GM23338 (cell line): Measurements from ENCODE around the gene TTC28. TPM values are rescaled to one million over a fixed set of nuclear protein-coding genes. Genes with fewer than 3 reads are reported as not detected.

Experiments used
- ATAC-seq: fragments of 200-7000 bp; cut with Tn5 transposase; 3 replicates; pipeline ENCODE4 v1.9.1; 2020
- DNase-seq: peaks from one replicate; pipeline ENCODE4 v3.0.0-alpha.2; 2015; ENCODE audit warnings: low spot score
- H2AFZ ChIP-seq: fragments of 200-600 bp; sonication (generic); 2 replicates; pipeline ENCODE4 v1.8.0; 2016; ENCODE audit warnings: antibody characterized with exemption, mild to moderate bottlenecking, moderate library complexity
- H3F3A ChIP-seq: fragments of 200-600 bp; sonication (generic); replicated peaks from 2 replicates; pipeline ENCODE4 v1.8.0; 2017; ENCODE audit warnings: antibody characterized with exemption, mixed run types, low read depth
- H3K27ac ChIP-seq: fragments of 200-600 bp; sonication (generic); 2 replicates; pipeline ENCODE4 v1.6.1; 2016; ENCODE audit warnings: low read depth
- H3K27me3 ChIP-seq: fragments of 200-600 bp; sonication (generic); 2 replicates; pipeline ENCODE4 v1.8.0; 2016; ENCODE audit warnings: mild to moderate bottlenecking, mixed run types, moderate library complexity; ENCODE audit not compliant: insufficient read depth
- H3K36me3 ChIP-seq: fragments of 200-600 bp; sonication (generic); 2 replicates; pipeline ENCODE4 v1.8.0; 2016; ENCODE audit warnings: mild to moderate bottlenecking; ENCODE audit not compliant: insufficient read depth
- H3K4me1 ChIP-seq: fragments of 200-600 bp; sonication (generic); 2 replicates; pipeline ENCODE4 v1.8.0; 2016; ENCODE audit warnings: mild to moderate bottlenecking, moderate library complexity; ENCODE audit not compliant: insufficient read depth
- H3K4me2 ChIP-seq: fragments of 200-600 bp; sonication (generic); 2 replicates; pipeline ENCODE4 v1.7.1; 2017; ENCODE audit warnings: mixed run types
- H3K4me3 ChIP-seq: fragments of 200-600 bp; sonication (generic); 2 replicates; pipeline ENCODE4 v1.6.1; 2016; ENCODE audit warnings: mixed run types
- H3K79me2 ChIP-seq: fragments of 200-600 bp; sonication (generic); replicated peaks from 2 replicates; pipeline ENCODE4 v1.8.0; 2017; ENCODE audit warnings: mild to moderate bottlenecking; ENCODE audit not compliant: insufficient read depth
- H3K9me2 ChIP-seq: fragments of 200-600 bp; sonication (generic); 2 replicates; pipeline ENCODE4 v1.8.0; 2017; ENCODE audit not compliant: insufficient read depth
- H4K20me1 ChIP-seq: fragments of 200-600 bp; sonication (generic); replicated peaks from 2 replicates; pipeline ENCODE4 v1.8.0; 2017; ENCODE audit warnings: mild to moderate bottlenecking; ENCODE audit not compliant: insufficient read depth
- H3K27ac Mint-ChIP-seq: 2 replicates; pipeline ENCODE4 v1.8.0; 2020; ENCODE audit warnings: inconsistent platforms, mild to moderate bottlenecking, moderate library complexity, mixed read lengths
- H3K27me3 Mint-ChIP-seq: 3 replicates; pipeline ENCODE4 v1.8.0; 2022; ENCODE audit warnings: low read depth, mild to moderate bottlenecking, moderate library complexity, mixed read lengths, inconsistent platforms; ENCODE audit not compliant: insufficient read depth, poor library complexity
- H3K36me3 Mint-ChIP-seq: 3 replicates; pipeline ENCODE4 v1.8.0; 2021; ENCODE audit warnings: low read depth, mild to moderate bottlenecking, inconsistent platforms, moderate library complexity, mixed read lengths
- H3K4me1 Mint-ChIP-seq: 3 replicates; pipeline ENCODE4 v1.8.0; 2020; ENCODE audit warnings: mild to moderate bottlenecking, inconsistent platforms, mixed read lengths
- H3K4me3 Mint-ChIP-seq: 3 replicates; pipeline ENCODE4 v1.8.0; 2021; ENCODE audit warnings: moderate library complexity, mild to moderate bottlenecking, inconsistent platforms, mixed read lengths
- H3K9me3 Mint-ChIP-seq: 3 replicates; pipeline ENCODE4 v1.8.0; 2020; ENCODE audit warnings: moderate library complexity, mild to moderate bottlenecking, inconsistent platforms, mixed read lengths
- CREB1 ChIP-seq: fragments of 250-450 bp; sonication (Bioruptor Pico); IDR thresholded peaks from 2 replicates; pipeline ENCODE4 v1.5.0; 2020; ENCODE audit warnings: low read depth, mild to moderate bottlenecking, moderate library complexity
- CTCF ChIP-seq, 2 experiments: fragments of 200-600 bp in 1 of 2; sonication (generic) in 1 of 2; conservative IDR thresholded peaks; 2 replicates each; pipeline versions ENCODE4 v1.5.1 to v1.6.1; 2016 to 2017; ENCODE audit warnings: antibody characterized with exemption in 2 of 2, low read depth in 2 of 2, mild to moderate bottlenecking in 2 of 2, moderate library complexity in 1 of 2
- EZH2 ChIP-seq: fragments of 200-600 bp; sonication (generic); IDR thresholded peaks from one replicate; pipeline ENCODE4 v1.8.0; 2017; ENCODE audit warnings: antibody characterized with exemption, mild to moderate bottlenecking, low read depth; ENCODE audit not compliant: unreplicated experiment
- EZH2phosphoT487 ChIP-seq: fragments of 200-600 bp; sonication (generic); IDR thresholded peaks from one replicate; pipeline ENCODE4 v1.8.1; 2018; ENCODE audit warnings: antibody characterized with exemption; ENCODE audit not compliant: unreplicated experiment
- JUNB ChIP-seq: IDR thresholded peaks from one replicate; pipeline ENCODE4 v1.6.1; 2016; ENCODE audit warnings: antibody characterized with exemption; ENCODE audit not compliant: unreplicated experiment
- NANOG ChIP-seq: IDR thresholded peaks from 2 replicates; pipeline ENCODE4 v1.6.1; 2016; ENCODE audit warnings: antibody characterized with exemption, borderline replicate concordance
- POLR2AphosphoS5 ChIP-seq: IDR thresholded peaks from 2 replicates; pipeline ENCODE4 v1.6.1; 2016; ENCODE audit warnings: antibody characterized with exemption, low read depth
- STAT1 ChIP-seq: IDR thresholded peaks from one replicate; pipeline ENCODE4 v1.6.1; 2016; ENCODE audit warnings: antibody characterized with exemption; ENCODE audit not compliant: unreplicated experiment
- ZNF114 ChIP-seq: fragments of 250-450 bp; sonication (Bioruptor Pico); IDR thresholded peaks from 2 replicates; pipeline ENCODE4 v1.5.0; 2020; ENCODE audit warnings: mild to moderate bottlenecking, moderate library complexity
- ZNF331 ChIP-seq: fragments of 250-450 bp; sonication (Bioruptor Pico); IDR thresholded peaks from 2 replicates; pipeline ENCODE4 v1.5.0; 2020; ENCODE audit warnings: low read depth, mild to moderate bottlenecking, moderate library complexity
- ZNF462 ChIP-seq: fragments of 250-450 bp; sonication (Bioruptor Pico); IDR thresholded peaks from 2 replicates; pipeline ENCODE4 v1.5.0; 2020; ENCODE audit warnings: mild to moderate bottlenecking, moderate library complexity
- polyA plus RNA-seq: library from polyadenylated mRNA; unstranded; fragments of >200 nt; fragmentation: Nextera tagmentation; extraction: Ambion mirVana; gene quantifications from 2 replicates; pipeline ENCODE4 v1.2.1, GENCODE V29; 2016
- total RNA-seq: library from RNA; depleted of rRNA; stranded (reverse); fragments of >200 nt; shearing (Covaris generic); gene quantifications from 2 replicates; pipeline ENCODE4 v1.2.3, GENCODE V29; 2014
- TF ChIP-seq, protein P1 (sequence below): IDR thresholded peaks from 2 replicates; pipeline ENCODE4 v1.6.1; 2016; ENCODE audit warnings: antibody characterized with exemption
- TF ChIP-seq, protein P2 (sequence below): IDR thresholded peaks from one replicate; pipeline ENCODE4 v1.6.1; 2018; ENCODE audit warnings: antibody characterized with exemption; ENCODE audit not compliant: unreplicated experiment

Gene TTC28
- total and polyA plus RNA-seq, 2 experiments from 2014 or later, result 4.5 to 16.1 TPM

- peaks cover 4% of the 10 kb centered on the region for H3K27me3 Mint-ChIP-seq
- Histone ChIP-seq H3K9me2 (no peaks in the 10 kb centered on the region), H3K4me1 (no peaks in the 10 kb centered on the region), H3K27me3 (no peaks in the 10 kb centered on the region), H3F3A (no peaks in the 10 kb centered on the region), H3K36me3 (no peaks in the 10 kb centered on the region), H2AFZ (no peak overlapping the region), H3K79me2 (no peaks in the 10 kb centered on the region), H3K27ac (no peak overlapping the region), H3K4me3 (no peak overlapping the region), H3K4me2 (no peak overlapping the region), H4K20me1 (no peaks in the 10 kb centered on the region)
- peaks cover 4% of the 10 kb centered on the region; the same call in 1 of the 3 replicates for H3K4me1 Mint-ChIP-seq
- DNase-seq, result no peak
- H3K4me3 Mint-ChIP-seq, result no peak overlapping the region
- no peaks in the 10 kb centered on the region for H3K9me3 Mint-ChIP-seq
- no peak for ATAC-seq
- TF ChIP-seq JUNB (no peak), CREB1 (CRISPR knock-in tag) (no peak), ZNF331 (CRISPR knock-in tag) (no peak), ZNF462 (CRISPR knock-in tag) (no peak), EZH2phosphoT487 (no peak), CTCF (conservative IDR thresholded peaks at IDR 0.05; ENCODE audit: low read depth in 2 of 2) (no peak), STAT1 (no peak), ZNF114 (CRISPR knock-in tag) (no peak), NANOG (no peak), POLR2AphosphoS5 (no peak), EZH2 (no peak)
- TF ChIP-seq, protein P1, sequence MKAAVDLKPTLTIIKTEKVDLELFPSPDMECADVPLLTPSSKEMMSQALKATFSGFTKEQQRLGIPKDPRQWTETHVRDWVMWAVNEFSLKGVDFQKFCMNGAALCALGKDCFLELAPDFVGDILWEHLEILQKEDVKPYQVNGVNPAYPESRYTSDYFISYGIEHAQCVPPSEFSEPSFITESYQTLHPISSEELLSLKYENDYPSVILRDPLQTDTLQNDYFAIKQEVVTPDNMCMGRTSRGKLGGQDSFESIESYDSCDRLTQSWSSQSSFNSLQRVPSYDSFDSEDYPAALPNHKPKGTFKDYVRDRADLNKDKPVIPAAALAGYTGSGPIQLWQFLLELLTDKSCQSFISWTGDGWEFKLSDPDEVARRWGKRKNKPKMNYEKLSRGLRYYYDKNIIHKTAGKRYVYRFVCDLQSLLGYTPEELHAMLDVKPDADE, result no peak
- TF ChIP-seq, protein P2, sequence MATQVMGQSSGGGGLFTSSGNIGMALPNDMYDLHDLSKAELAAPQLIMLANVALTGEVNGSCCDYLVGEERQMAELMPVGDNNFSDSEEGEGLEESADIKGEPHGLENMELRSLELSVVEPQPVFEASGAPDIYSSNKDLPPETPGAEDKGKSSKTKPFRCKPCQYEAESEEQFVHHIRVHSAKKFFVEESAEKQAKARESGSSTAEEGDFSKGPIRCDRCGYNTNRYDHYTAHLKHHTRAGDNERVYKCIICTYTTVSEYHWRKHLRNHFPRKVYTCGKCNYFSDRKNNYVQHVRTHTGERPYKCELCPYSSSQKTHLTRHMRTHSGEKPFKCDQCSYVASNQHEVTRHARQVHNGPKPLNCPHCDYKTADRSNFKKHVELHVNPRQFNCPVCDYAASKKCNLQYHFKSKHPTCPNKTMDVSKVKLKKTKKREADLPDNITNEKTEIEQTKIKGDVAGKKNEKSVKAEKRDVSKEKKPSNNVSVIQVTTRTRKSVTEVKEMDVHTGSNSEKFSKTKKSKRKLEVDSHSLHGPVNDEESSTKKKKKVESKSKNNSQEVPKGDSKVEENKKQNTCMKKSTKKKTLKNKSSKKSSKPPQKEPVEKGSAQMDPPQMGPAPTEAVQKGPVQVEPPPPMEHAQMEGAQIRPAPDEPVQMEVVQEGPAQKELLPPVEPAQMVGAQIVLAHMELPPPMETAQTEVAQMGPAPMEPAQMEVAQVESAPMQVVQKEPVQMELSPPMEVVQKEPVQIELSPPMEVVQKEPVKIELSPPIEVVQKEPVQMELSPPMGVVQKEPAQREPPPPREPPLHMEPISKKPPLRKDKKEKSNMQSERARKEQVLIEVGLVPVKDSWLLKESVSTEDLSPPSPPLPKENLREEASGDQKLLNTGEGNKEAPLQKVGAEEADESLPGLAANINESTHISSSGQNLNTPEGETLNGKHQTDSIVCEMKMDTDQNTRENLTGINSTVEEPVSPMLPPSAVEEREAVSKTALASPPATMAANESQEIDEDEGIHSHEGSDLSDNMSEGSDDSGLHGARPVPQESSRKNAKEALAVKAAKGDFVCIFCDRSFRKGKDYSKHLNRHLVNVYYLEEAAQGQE, result no peak
- H3K27ac Mint-ChIP-seq, result no peak overlapping the region
- H3K36me3 Mint-ChIP-seq, result no peaks in the 10 kb centered on the region
Measured at GRCh38 chr22:28220626-28221363, 458.8 kb downstream of the TTC28 start.
